ENCODE data around the gene PDZRN4. TPM values are rescaled to one million over a fixed set of nuclear protein-coding genes. Genes with fewer than 3 reads are reported as not detected.
A peak's percentile ranks its signal among the peaks of the same experiment; 100 is the strongest.

The PDZRN4 gene
- polyA plus RNA-seq, 1 donor from 2014 or later, result 46.7 TPM

- Histone ChIP-seq H3K4me2 (ENCODE audit: low read length) (no peak overlapping the region), H3K4me3 (ENCODE audit: low read length) (peak overlapping the region; percentile 68), H3K27me3 (ENCODE audit: insufficient read depth, low read depth, low read length) (no peaks in the 10 kb centered on the region), H3K27ac (ENCODE audit: low read length) (no peak overlapping the region), H2AFZ (ENCODE audit: low read depth, low read length) (no peak overlapping the region), H3K36me3 (ENCODE audit: insufficient read depth, low read length) (no peaks in the 10 kb centered on the region), H3K79me2 (replicated peaks; ENCODE audit: insufficient read depth, low read length) (peaks cover 52% of the 10 kb centered on the region), H3K9me2 (ENCODE audit: insufficient read depth, low read length) (no peaks in the 10 kb centered on the region), H4K20me1 (ENCODE audit: insufficient read depth) (no peaks in the 10 kb centered on the region), H3K9me3 (ENCODE audit: low read length) (no peaks in the 10 kb centered on the region), H3K9ac (ENCODE audit: low read length) (no peak overlapping the region), H3F3A (ENCODE audit: insufficient read depth, low read length, poor library complexity, severe bottlenecking) (peaks cover 3% of the 10 kb centered on the region)
- TF ChIP-seq TAF1 (IDR thresholded peaks at IDR 0.05; ENCODE audit: low read depth) (no peak), EZH2 (IDR thresholded peaks at IDR 0.05; ENCODE audit: borderline replicate concordance, insufficient read depth, low read length, poor library complexity, severe bottlenecking) (no peak), RAD21 (conservative IDR thresholded peaks at IDR 0.05) (no peak), POLR2AphosphoS5 (IDR thresholded peaks at IDR 0.05) (no peak), CTCF (IDR thresholded peaks at IDR 0.05; ENCODE audit: poor library complexity, severe bottlenecking) (no peak), SMC3 (conservative IDR thresholded peaks at IDR 0.05; ENCODE audit: poor library complexity) (no peak), EP300 (conservative IDR thresholded peaks at IDR 0.05; ENCODE audit: poor library complexity, severe bottlenecking) (no peak), MXI1 (conservative IDR thresholded peaks at IDR 0.05; ENCODE audit: poor library complexity, severe bottlenecking) (no peak)
- TF ChIP-seq, protein P1, sequence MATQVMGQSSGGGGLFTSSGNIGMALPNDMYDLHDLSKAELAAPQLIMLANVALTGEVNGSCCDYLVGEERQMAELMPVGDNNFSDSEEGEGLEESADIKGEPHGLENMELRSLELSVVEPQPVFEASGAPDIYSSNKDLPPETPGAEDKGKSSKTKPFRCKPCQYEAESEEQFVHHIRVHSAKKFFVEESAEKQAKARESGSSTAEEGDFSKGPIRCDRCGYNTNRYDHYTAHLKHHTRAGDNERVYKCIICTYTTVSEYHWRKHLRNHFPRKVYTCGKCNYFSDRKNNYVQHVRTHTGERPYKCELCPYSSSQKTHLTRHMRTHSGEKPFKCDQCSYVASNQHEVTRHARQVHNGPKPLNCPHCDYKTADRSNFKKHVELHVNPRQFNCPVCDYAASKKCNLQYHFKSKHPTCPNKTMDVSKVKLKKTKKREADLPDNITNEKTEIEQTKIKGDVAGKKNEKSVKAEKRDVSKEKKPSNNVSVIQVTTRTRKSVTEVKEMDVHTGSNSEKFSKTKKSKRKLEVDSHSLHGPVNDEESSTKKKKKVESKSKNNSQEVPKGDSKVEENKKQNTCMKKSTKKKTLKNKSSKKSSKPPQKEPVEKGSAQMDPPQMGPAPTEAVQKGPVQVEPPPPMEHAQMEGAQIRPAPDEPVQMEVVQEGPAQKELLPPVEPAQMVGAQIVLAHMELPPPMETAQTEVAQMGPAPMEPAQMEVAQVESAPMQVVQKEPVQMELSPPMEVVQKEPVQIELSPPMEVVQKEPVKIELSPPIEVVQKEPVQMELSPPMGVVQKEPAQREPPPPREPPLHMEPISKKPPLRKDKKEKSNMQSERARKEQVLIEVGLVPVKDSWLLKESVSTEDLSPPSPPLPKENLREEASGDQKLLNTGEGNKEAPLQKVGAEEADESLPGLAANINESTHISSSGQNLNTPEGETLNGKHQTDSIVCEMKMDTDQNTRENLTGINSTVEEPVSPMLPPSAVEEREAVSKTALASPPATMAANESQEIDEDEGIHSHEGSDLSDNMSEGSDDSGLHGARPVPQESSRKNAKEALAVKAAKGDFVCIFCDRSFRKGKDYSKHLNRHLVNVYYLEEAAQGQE (IDR thresholded peaks at IDR 0.05; ENCODE audit: borderline replicate concordance), result no peak
Measured at GRCh38 chr12:41442896-41443295, 254.8 kb downstream of the PDZRN4 start.

- no peaks in the 10 kb centered on the region for H3K9me2 ChIP-seq (ENCODE audit: insufficient read depth, low read length)
- no peak overlapping the region for H3K27ac ChIP-seq (ENCODE audit: low read length)
- no peak overlapping the region for H3K9ac ChIP-seq (ENCODE audit: low read length)
- no peaks in the 10 kb centered on the region for H3K9me3 ChIP-seq (ENCODE audit: low read length)
- H3K27me3 ChIP-seq (ENCODE audit: insufficient read depth, low read depth, low read length), result no peaks in the 10 kb centered on the region
- H3F3A ChIP-seq (ENCODE audit: insufficient read depth, low read length, poor library complexity, severe bottlenecking), result peaks cover 3% of the 10 kb centered on the region
- peaks cover 52% of the 10 kb centered on the region for H3K79me2 ChIP-seq (replicated peaks; ENCODE audit: insufficient read depth, low read length)
- H3K4me3 ChIP-seq (ENCODE audit: low read length), result peak overlapping the region; percentile 68
- no peak overlapping the region for H2AFZ ChIP-seq (ENCODE audit: low read depth, low read length)
- H3K4me2 ChIP-seq (ENCODE audit: low read length), result no peak overlapping the region
- no peaks in the 10 kb centered on the region for H3K36me3 ChIP-seq (ENCODE audit: insufficient read depth, low read length)
- TF ChIP-seq RAD21 (conservative IDR thresholded peaks at IDR 0.05) (no peak), SMC3 (conservative IDR thresholded peaks at IDR 0.05; ENCODE audit: poor library complexity) (no peak), EP300 (conservative IDR thresholded peaks at IDR 0.05; ENCODE audit: poor library complexity, severe bottlenecking) (no peak), TAF1 (IDR thresholded peaks at IDR 0.05; ENCODE audit: low read depth) (no peak), MXI1 (conservative IDR thresholded peaks at IDR 0.05; ENCODE audit: poor library complexity, severe bottlenecking) (no peak), EZH2 (IDR thresholded peaks at IDR 0.05; ENCODE audit: borderline replicate concordance, insufficient read depth, low read length, poor library complexity, severe bottlenecking) (no peak), CTCF (IDR thresholded peaks at IDR 0.05; ENCODE audit: poor library complexity, severe bottlenecking) (no peak), POLR2AphosphoS5 (IDR thresholded peaks at IDR 0.05) (no peak)
- TF ChIP-seq, protein P1 (IDR thresholded peaks at IDR 0.05; ENCODE audit: borderline replicate concordance), result no peak
- no peaks in the 10 kb centered on the region for H4K20me1 ChIP-seq (ENCODE audit: insufficient read depth)
Measured at GRCh38 chr12:41443690-41444089, 255.6 kb downstream of the PDZRN4 start.
